Measurements from ENCODE around the gene ETF1. TPM values are rescaled to one million over a fixed set of nuclear protein-coding genes. Genes with fewer than 3 reads are reported as not detected.

ETF1 gene
- total and polyA plus RNA-seq, 9 of the 15 experiments (the other 6 are each of a cell fraction or from before 2014, with no cell fraction given), result 53.7 to 209 (median 164) TPM

GRCh38 chr5:138466900-138467710 lies 75.9 kb downstream of the ETF1 start (continued):
- TF ChIP-seq STAT6 (CRISPR knock-in tag; IDR thresholded peaks at IDR 0.05) (no peak), ATF4 (CRISPR knock-in tag; IDR thresholded peaks at IDR 0.05) (no peak), BRD4 (IDR thresholded peaks at IDR 0.05) (no peak), ZNF232 (CRISPR knock-in tag; IDR thresholded peaks at IDR 0.05) (no peak), ASH1L (IDR thresholded peaks at IDR 0.05; ENCODE audit: borderline replicate concordance, low read depth, partially characterized antibody) (no peak), HDAC1 (IDR thresholded peaks at IDR 0.05) (no peak), MXI1 (IDR thresholded peaks at IDR 0.05; ENCODE audit: low read depth, low read length) (no peak), ZNF24 (IDR thresholded peaks at IDR 0.05) (no peak), NCOA2 (IDR thresholded peaks at IDR 0.05; ENCODE audit: partially characterized antibody in 2 of 2) (no peak), ZNF583 (CRISPR knock-in tag; IDR thresholded peaks at IDR 0.05) (no peak), KAT2B (IDR thresholded peaks at IDR 0.05; ENCODE audit: low read depth, low read length) (no peak), RNF2 (IDR thresholded peaks at IDR 0.05) (no peak), ZNF561 (CRISPR knock-in tag; conservative IDR thresholded peaks at IDR 0.05) (no peak), BHLHE40 (IDR thresholded peaks at IDR 0.05; ENCODE audit: low read length) (no peak), ZNF707 (CRISPR knock-in tag; conservative IDR thresholded peaks at IDR 0.05) (no peak), SETDB1 (IDR thresholded peaks at IDR 0.05; ENCODE audit: low read length) (no peak), PCBP2 (IDR thresholded peaks at IDR 0.05; ENCODE audit: low read depth, low read length, poor library complexity, severe bottlenecking) (no peak), SIX5 (IDR thresholded peaks at IDR 0.05; ENCODE audit: borderline replicate concordance in 1 of 2, insufficient read depth in 1 of 2, low read depth in 1 of 2, low read length in 2 of 2) (no peak), MTA2 (IDR thresholded peaks at IDR 0.05; ENCODE audit: low read depth) (no peak), HMGXB4 (CRISPR knock-in tag; IDR thresholded peaks at IDR 0.05) (no peak; the same call in 1 of the 2 replicates), XRCC4 (IDR thresholded peaks at IDR 0.05; ENCODE audit: extremely low read depth, insufficient read depth, insufficient read length) (no peak), SOX6 (IDR thresholded peaks at IDR 0.05) (no peak; the same call in 1 of the 2 replicates), IFI16 (CRISPR knock-in tag; IDR thresholded peaks at IDR 0.05) (no peak), GTF2A2 (tag; IDR thresholded peaks at IDR 0.05) (no peak)
